Breast epithelium (tissue), 4 donors: Measurements from ENCODE around the gene TRIO. TPM values are rescaled to one million over a fixed set of nuclear protein-coding genes. Genes with fewer than 3 reads are reported as not detected.

Experiments
- DNase-seq, 2 donors: peaks; one replicate each; pipeline ENCODE4 v3.0.0-alpha.2; 2019; ENCODE audit warnings: low spot score in 2 of 2
- H3K27ac ChIP-seq, 2 donors: fragments of 200-600 bp; sonication (generic) in 1 of 2; one replicate each; pipeline ENCODE4 v1.5.1; 2016 to 2019; ENCODE audit warnings: mild to moderate bottlenecking in 1 of 2
- H3K27me3 ChIP-seq, 2 donors: fragments of 200-600 bp; sonication (generic) in 1 of 2; one replicate each; pipeline versions ENCODE4 v1.5.1 to v1.6.0; 2017 to 2019; ENCODE audit warnings: control low read depth in 1 of 2, mild to moderate bottlenecking in 1 of 2
- H3K36me3 ChIP-seq: fragments of 200-600 bp; one replicate; pipeline ENCODE4 v1.5.1; 2019
- H3K4me1 ChIP-seq, 2 donors: fragments of 200-600 bp; sonication (generic); one replicate each; pipeline ENCODE4 v1.5.1; 2016 to 2019; ENCODE audit warnings: control low read depth in 1 of 2
- H3K4me3 ChIP-seq, 3 donors: fragments of 200-600 bp; sonication (generic); 1 replicate in 2 of 3; 2 replicates in 1 of 3; pipeline ENCODE4 v1.5.1; 2016 to 2019; ENCODE audit warnings: mild to moderate bottlenecking in 3 of 3, moderate library complexity in 2 of 3
- H3K9me3 ChIP-seq, 2 donors: fragments of 200-600 bp; sonication (generic) in 1 of 2; one replicate each; pipeline ENCODE4 v1.5.1; 2016 to 2019; ENCODE audit warnings: control low read depth in 1 of 2
- CTCF ChIP-seq, 3 donors: fragments of 450-650 bp; IDR thresholded peaks; one replicate each; pipeline ENCODE4 v1.5.1; 2016 to 2017; ENCODE audit warnings: antibody characterized with exemption in 3 of 3, mild to moderate bottlenecking in 3 of 3, moderate library complexity in 3 of 3
- POLR2A ChIP-seq: fragments of 450-650 bp; IDR thresholded peaks from one replicate; pipeline ENCODE4 v1.6.1; 2016; ENCODE audit warnings: antibody characterized with exemption, mild to moderate bottlenecking, moderate library complexity
- POLR2AphosphoS5 ChIP-seq, 3 donors: sonication (generic); formaldehyde crosslinking; IDR thresholded peaks; one replicate each; pipeline ENCODE4 v1.6.1; 2017; ENCODE audit warnings: antibody characterized with exemption in 3 of 3
- intact Hi-C: fragments of 100-400 bp; cut with DNase I; formaldehyde crosslinking; loops from one replicate; pipeline ENCODE4 v1.15.1; 2023; ENCODE audit warnings: low total_unique reads
- total RNA-seq, 3 donors: library from RNA; depleted of rRNA; stranded (reverse); fragments of >200 nt; gene quantifications; one replicate each; pipeline ENCODE4 v1.1.0, GENCODE V29; 2016

TRIO gene
- total RNA-seq, 3 donors from 2014 or later: 191 to 209 (median 193) TPM

DNA sequence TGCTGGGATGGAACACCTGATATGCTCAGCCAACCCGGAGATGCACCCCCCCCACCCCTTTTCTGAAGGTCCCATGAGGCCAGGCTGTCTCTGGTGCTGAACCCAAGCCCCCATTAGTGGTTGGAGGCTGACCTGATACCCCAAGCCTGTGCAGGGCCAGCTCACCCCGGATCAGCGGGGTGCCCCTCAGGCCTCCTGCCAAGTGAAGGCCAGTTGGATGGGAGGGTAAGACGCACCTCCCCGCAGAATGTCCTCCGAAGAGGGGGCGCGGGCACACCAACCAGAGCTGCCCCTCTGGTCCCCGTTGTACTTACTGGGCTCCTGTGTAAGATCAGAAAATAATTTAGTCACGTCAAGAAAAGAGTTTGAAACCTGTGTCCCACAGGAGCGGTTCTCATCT is 361.7 kb downstream of the TRIO start:
- Histone ChIP-seq H3K9me3 (no peaks in the 10 kb centered on the region), H3K27me3 (no peaks in the 10 kb centered on the region), H3K36me3 (peaks cover 6% of the 10 kb centered on the region), H3K27ac (no peak overlapping the region), H3K4me1 (no peaks in the 10 kb centered on the region), H3K4me3 (no peak overlapping the region)
- DNase-seq: no peak
- intact Hi-C loops: no loop called here
- no peak for TF ChIP-seq POLR2AphosphoS5 (IDR thresholded peaks at IDR 0.05)
- no peak for TF ChIP-seq POLR2A
- TF ChIP-seq CTCF (IDR thresholded peaks at IDR 0.05): no peak

- DNase-seq: no peak
- Histone ChIP-seq H3K27me3 (no peaks in the 10 kb centered on the region), H3K36me3 (peaks cover 6% of the 10 kb centered on the region), H3K27ac (no peak overlapping the region), H3K9me3 (no peaks in the 10 kb centered on the region), H3K4me1 (no peaks in the 10 kb centered on the region), H3K4me3 (no peak overlapping the region)
- intact Hi-C loops: no loop called here
- no peak for TF ChIP-seq POLR2AphosphoS5 (IDR thresholded peaks at IDR 0.05)
Measured at GRCh38 chr5:14505310-14506139, 362.4 kb downstream of the TRIO start.

- TF ChIP-seq CTCF (IDR thresholded peaks at IDR 0.05): no peak
- TF ChIP-seq POLR2A: no peak
- no peak for TF ChIP-seq POLR2AphosphoS5 (IDR thresholded peaks at IDR 0.05)
- no peak for DNase-seq
- Histone ChIP-seq H3K27me3 (no peaks in the 10 kb centered on the region), H3K27ac (no peak overlapping the region), H3K4me3 (no peak overlapping the region), H3K4me1 (no peaks in the 10 kb centered on the region), H3K36me3 (peaks cover 6% of the 10 kb centered on the region), H3K9me3 (no peaks in the 10 kb centered on the region)
- intact Hi-C loops: no loop called here
Measured at GRCh38 chr5:14506140-14506538, 363.0 kb downstream of the TRIO start.

DNA sequence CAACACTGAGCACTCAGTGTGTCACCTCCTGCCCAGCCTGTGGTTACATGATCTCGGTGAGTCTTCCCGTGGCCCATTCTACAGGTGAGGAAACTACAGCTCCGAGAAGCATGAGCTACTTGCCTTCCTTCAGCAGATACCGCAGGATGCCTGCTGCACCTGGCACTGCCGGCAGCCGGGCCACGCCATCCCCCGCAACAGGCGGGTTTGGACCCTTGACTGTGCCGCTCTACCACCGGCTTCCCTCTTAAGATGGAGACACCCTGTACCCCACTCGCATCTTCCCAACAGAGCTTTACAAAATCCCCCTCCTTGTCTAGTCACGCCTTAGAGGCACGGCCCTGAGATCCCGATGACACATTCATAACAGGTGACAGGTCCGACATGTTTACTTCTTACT is 363.5 kb downstream of the TRIO start:
- H3K4me1 ChIP-seq: no peaks in the 10 kb centered on the region
- no peak overlapping the region for H3K27ac ChIP-seq
- no peaks in the 10 kb centered on the region for H3K27me3 ChIP-seq
- DNase-seq: no peak
- H3K36me3 ChIP-seq: peaks cover 6% of the 10 kb centered on the region
- H3K9me3 ChIP-seq: no peaks in the 10 kb centered on the region
- intact Hi-C loops: no loop called here
- TF ChIP-seq POLR2AphosphoS5 (IDR thresholded peaks at IDR 0.05) (no peak), CTCF (IDR thresholded peaks at IDR 0.05) (no peak), POLR2A (no peak)
- H3K4me3 ChIP-seq: no peak overlapping the region

- Histone ChIP-seq H3K4me3 (no peak overlapping the region), H3K4me1 (no peaks in the 10 kb centered on the region), H3K36me3 (peaks cover 6% of the 10 kb centered on the region), H3K9me3 (no peaks in the 10 kb centered on the region), H3K27ac (no peak overlapping the region), H3K27me3 (no peaks in the 10 kb centered on the region)
- intact Hi-C loops: no loop called here
- TF ChIP-seq POLR2A: no peak
- no peak for TF ChIP-seq POLR2AphosphoS5 (IDR thresholded peaks at IDR 0.05)
- TF ChIP-seq CTCF (IDR thresholded peaks at IDR 0.05): no peak
- DNase-seq: no peak
Measured at GRCh38 chr5:14507156-14507941, 364.2 kb downstream of the TRIO start.
